Muscle layer of colon (tissue), 2 donors: ENCODE measurements around the gene PER3.
A peak's percentile ranks its signal among the peaks of the same experiment; 100 is the strongest.
"Not testable (repeated sequence)": the region's sequence is repeated elsewhere in the genome, so short reads cannot be mapped to it uniquely, and the experiment has no call there.

Experiments used
- H3K27ac ChIP-seq: one replicate; pipeline ENCODE4 v1.7.0; 2013; ENCODE audit warnings: low read depth, mild to moderate bottlenecking, low read length, moderate library complexity
- H3K27me3 ChIP-seq, 2 donors: one replicate each; pipeline ENCODE4 v1.7.0; 2013; ENCODE audit warnings: low read length in 2 of 2, mild to moderate bottlenecking in 2 of 2; ENCODE audit not compliant: insufficient read depth in 2 of 2, control insufficient read depth in 1 of 2
- H3K36me3 ChIP-seq: one replicate; pipeline ENCODE4 v1.7.0; 2013; ENCODE audit warnings: mild to moderate bottlenecking, low read length; ENCODE audit not compliant: insufficient read depth
- H3K4me1 ChIP-seq: one replicate; pipeline ENCODE4 v1.7.0; 2013; ENCODE audit warnings: mild to moderate bottlenecking, low read length; ENCODE audit not compliant: insufficient read depth
- H3K4me3 ChIP-seq, 2 donors: one replicate each; pipeline ENCODE4 v1.7.0; 2013; ENCODE audit warnings: low read length in 2 of 2, low read depth in 1 of 2, mild to moderate bottlenecking in 1 of 2, moderate library complexity in 1 of 2
- H3K9ac ChIP-seq: one replicate; pipeline ENCODE4 v1.7.0; 2013; ENCODE audit warnings: low read length
- H3K9me3 ChIP-seq: one replicate; pipeline ENCODE4 v1.7.0; 2013; ENCODE audit warnings: mild to moderate bottlenecking, low read length
- donor health status: abdominal sarcoma.
- donor health status: Adenocarcinoma of cecum.

PER3 gene

GRCh38 chr1:7780976-7781375 is 3.1 kb upstream of the PER3 start:
- H3K9me3 ChIP-seq: no peaks in the 10 kb centered on the region
- no peak overlapping the region for H3K4me3 ChIP-seq
- no peaks in the 10 kb centered on the region for H3K27me3 ChIP-seq
- H3K36me3 ChIP-seq: peaks cover 44% of the 10 kb centered on the region
- H3K4me1 ChIP-seq: peaks cover 18% of the 10 kb centered on the region
- no peak overlapping the region for H3K27ac ChIP-seq
- no peak overlapping the region for H3K9ac ChIP-seq

GRCh38 chr1:7781501-7781900 is 2.6 kb upstream of the PER3 start:
- H3K9me3 ChIP-seq: no peaks in the 10 kb centered on the region
- H3K4me1 ChIP-seq: peaks cover 23% of the 10 kb centered on the region
- H3K36me3 ChIP-seq: peaks cover 46% of the 10 kb centered on the region
- H3K27ac ChIP-seq: no peak overlapping the region
- no peaks in the 10 kb centered on the region for H3K27me3 ChIP-seq
- no peak overlapping the region for H3K9ac ChIP-seq
- H3K4me3 ChIP-seq: no peak overlapping the region

GRCh38 chr1:7781923-7782495 is 2.1 kb upstream of the PER3 start:
- H3K4me3 ChIP-seq: no peak overlapping the region
- H3K27ac ChIP-seq: no peak overlapping the region
- no peak overlapping the region for H3K9ac ChIP-seq
- peaks cover 49% of the 10 kb centered on the region for H3K36me3 ChIP-seq
- no peaks in the 10 kb centered on the region for H3K27me3 ChIP-seq
- H3K9me3 ChIP-seq: no peaks in the 10 kb centered on the region
- peaks cover 28% of the 10 kb centered on the region for H3K4me1 ChIP-seq

- H3K36me3 ChIP-seq: peaks cover 42% of the 10 kb centered on the region
- peak overlapping the region; percentile 71 for H3K27ac ChIP-seq
- no peak overlapping the region for H3K9ac ChIP-seq
- H3K9me3 ChIP-seq: no peaks in the 10 kb centered on the region
- peaks cover 40% of the 10 kb centered on the region for H3K4me1 ChIP-seq
- H3K27me3 ChIP-seq: no peaks in the 10 kb centered on the region
- H3K4me3 ChIP-seq: peak overlapping the region; percentile 12 to 61
Observed at GRCh38 chr1:7783178-7783711, 846 bp upstream of the PER3 start.

GRCh38 chr1:7784492-7785071 is 491 bp downstream of the PER3 start:
- no peaks in the 10 kb centered on the region for H3K27me3 ChIP-seq
- peak overlapping the region; percentile 85 for H3K27ac ChIP-seq
- peaks cover 51% of the 10 kb centered on the region for H3K36me3 ChIP-seq
- H3K9ac ChIP-seq: peak overlapping the region; percentile 45
- no peaks in the 10 kb centered on the region for H3K9me3 ChIP-seq
- peak overlapping the region; percentile 59 to 75 for H3K4me3 ChIP-seq
- H3K4me1 ChIP-seq: peaks cover 49% of the 10 kb centered on the region

DNA sequence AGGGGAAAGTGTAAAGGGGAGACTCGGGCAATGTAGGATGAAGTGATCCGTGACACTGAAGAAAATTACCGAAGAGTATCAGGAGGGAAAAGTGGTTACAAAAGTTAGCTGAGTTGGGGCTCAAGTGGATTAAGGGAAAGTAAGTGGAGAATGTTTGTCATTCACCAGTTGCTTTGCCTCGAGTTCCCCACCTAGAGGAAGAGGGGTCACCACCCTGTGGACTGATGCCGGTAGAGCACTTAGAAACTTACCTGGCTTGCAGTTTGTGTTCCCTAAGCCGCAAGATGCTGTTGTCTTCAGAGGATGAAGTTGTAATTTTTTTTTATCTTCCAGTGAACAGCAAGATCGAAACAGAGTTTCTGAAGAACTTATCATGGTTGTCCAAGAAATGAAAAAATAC is 1.0 kb downstream of the PER3 start:
- Histone ChIP-seq H3K4me1 (peaks cover 49% of the 10 kb centered on the region), H3K9me3 (no peaks in the 10 kb centered on the region), H3K27me3 (no peaks in the 10 kb centered on the region), H3K27ac (peak overlapping the region; percentile 85), H3K4me3 (peak overlapping the region; percentile 59 to 75), H3K36me3 (peaks cover 51% of the 10 kb centered on the region), H3K9ac (peak overlapping the region; percentile 45)

- Histone ChIP-seq H3K4me1 (peaks cover 49% of the 10 kb centered on the region), H3K36me3 (peaks cover 50% of the 10 kb centered on the region), H3K27me3 (no peaks in the 10 kb centered on the region), H3K4me3 (peak overlapping the region in 1 of 2 donors; percentile 6), H3K27ac (no peak overlapping the region), H3K9me3 (no peaks in the 10 kb centered on the region), H3K9ac (no peak overlapping the region)
Observed at GRCh38 chr1:7786795-7787194, 2.7 kb downstream of the PER3 start.

GRCh38 chr1:7789828-7790227 is 5.7 kb downstream of the PER3 start:
- no peaks in the 10 kb centered on the region for H3K27me3 ChIP-seq
- H3K36me3 ChIP-seq: peaks cover 66% of the 10 kb centered on the region
- no peak overlapping the region for H3K27ac ChIP-seq

GRCh38 chr1:7791027-7791426 is 6.9 kb downstream of the PER3 start:
- H3K4me1 ChIP-seq: peaks cover 30% of the 10 kb centered on the region
- not testable (repeated sequence) for H3K9ac ChIP-seq, H3K9me3 ChIP-seq, H3K27ac ChIP-seq, H3K27me3 ChIP-seq, H3K4me3 ChIP-seq
- H3K36me3 ChIP-seq: peaks cover 69% of the 10 kb centered on the region

More at GRCh38 chr1:7789828-7790227, 5.7 kb downstream of the PER3 start:
- H3K4me3 ChIP-seq: no peak overlapping the region
- no peak overlapping the region for H3K9ac ChIP-seq
- H3K4me1 ChIP-seq: peaks cover 42% of the 10 kb centered on the region
- no peaks in the 10 kb centered on the region for H3K9me3 ChIP-seq

- Histone ChIP-seq H3K9me3 (no peaks in the 10 kb centered on the region), H3K9ac (no peak overlapping the region), H3K4me3 (no peak overlapping the region), H3K36me3 (peaks cover 75% of the 10 kb centered on the region), H3K4me1 (no peaks in the 10 kb centered on the region), H3K27ac (no peak overlapping the region), H3K27me3 (no peaks in the 10 kb centered on the region)
Observed at GRCh38 chr1:7795406-7795805, 11.3 kb downstream of the PER3 start.

DNA sequence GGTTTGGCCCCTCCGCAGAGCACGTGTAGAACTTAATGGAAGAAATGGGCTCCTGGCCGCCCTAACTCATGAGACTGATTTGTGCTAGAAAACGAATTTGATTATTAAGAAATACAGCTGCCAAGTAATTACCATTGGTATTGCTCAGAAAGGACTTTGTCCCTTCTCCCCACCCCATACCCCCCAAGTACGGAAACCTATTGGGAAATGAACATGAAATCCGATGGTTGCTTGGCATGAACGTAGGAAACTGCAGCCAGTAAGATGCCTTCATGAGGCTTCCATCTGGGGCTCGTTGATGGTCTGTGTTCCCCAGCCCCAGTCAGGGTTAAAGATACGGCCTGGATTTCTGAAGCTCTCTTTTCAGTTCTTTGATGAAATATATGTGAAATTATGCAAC is 21.4 kb downstream of the PER3 start:
- Histone ChIP-seq H3K27ac (no peak overlapping the region), H3K4me1 (no peaks in the 10 kb centered on the region), H3K9me3 (no peaks in the 10 kb centered on the region), H3K36me3 (peaks cover 84% of the 10 kb centered on the region), H3K9ac (no peak overlapping the region), H3K4me3 (no peak overlapping the region), H3K27me3 (no peaks in the 10 kb centered on the region)
